GM10266 (cell line): ENCODE results near the gene ARAP1.

Source experiments
- DNase-seq: peaks from one replicate; pipeline ENCODE4 v3.0.0; 2012; ENCODE audit errors: extremely low spot score
- TF ChIP-seq, protein P1 (sequence below): IDR thresholded peaks from 2 replicates; pipeline ENCODE4 v1.5.1; 2012; ENCODE audit warnings: mild to moderate bottlenecking, low read depth; ENCODE audit not compliant: control insufficient read depth, insufficient read depth; ENCODE audit errors: missing control alignments

Gene ARAP1

DNA sequence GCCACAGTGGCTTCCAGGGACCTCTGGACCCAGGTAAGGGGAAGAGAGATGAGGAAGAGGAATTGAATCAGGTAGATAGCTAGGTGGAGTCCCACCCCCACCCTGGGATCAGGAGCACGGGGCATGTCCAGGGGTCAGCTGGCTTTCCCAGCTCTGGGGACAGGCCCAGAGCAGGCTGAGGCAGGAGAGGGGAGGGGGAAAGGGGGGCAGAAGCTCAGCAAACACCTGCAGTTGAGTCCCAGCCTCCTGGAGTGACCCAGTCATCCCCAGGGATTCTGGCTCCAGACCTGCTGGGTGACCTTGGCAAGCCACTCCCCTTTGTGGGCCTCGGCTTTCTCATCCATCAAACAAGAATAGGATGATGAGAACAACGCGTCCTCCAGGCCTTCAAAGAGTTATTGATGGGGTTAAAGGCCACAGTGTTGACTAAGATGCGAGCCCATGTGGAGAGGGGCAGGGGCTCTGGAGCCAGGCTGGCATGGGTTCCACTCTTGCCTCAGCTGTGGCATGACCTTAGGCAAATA lies 25.6 kb upstream of the ARAP1 start:
- no peak for DNase-seq
- TF ChIP-seq, protein P1, sequence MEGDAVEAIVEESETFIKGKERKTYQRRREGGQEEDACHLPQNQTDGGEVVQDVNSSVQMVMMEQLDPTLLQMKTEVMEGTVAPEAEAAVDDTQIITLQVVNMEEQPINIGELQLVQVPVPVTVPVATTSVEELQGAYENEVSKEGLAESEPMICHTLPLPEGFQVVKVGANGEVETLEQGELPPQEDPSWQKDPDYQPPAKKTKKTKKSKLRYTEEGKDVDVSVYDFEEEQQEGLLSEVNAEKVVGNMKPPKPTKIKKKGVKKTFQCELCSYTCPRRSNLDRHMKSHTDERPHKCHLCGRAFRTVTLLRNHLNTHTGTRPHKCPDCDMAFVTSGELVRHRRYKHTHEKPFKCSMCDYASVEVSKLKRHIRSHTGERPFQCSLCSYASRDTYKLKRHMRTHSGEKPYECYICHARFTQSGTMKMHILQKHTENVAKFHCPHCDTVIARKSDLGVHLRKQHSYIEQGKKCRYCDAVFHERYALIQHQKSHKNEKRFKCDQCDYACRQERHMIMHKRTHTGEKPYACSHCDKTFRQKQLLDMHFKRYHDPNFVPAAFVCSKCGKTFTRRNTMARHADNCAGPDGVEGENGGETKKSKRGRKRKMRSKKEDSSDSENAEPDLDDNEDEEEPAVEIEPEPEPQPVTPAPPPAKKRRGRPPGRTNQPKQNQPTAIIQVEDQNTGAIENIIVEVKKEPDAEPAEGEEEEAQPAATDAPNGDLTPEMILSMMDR, result no peak

DNA sequence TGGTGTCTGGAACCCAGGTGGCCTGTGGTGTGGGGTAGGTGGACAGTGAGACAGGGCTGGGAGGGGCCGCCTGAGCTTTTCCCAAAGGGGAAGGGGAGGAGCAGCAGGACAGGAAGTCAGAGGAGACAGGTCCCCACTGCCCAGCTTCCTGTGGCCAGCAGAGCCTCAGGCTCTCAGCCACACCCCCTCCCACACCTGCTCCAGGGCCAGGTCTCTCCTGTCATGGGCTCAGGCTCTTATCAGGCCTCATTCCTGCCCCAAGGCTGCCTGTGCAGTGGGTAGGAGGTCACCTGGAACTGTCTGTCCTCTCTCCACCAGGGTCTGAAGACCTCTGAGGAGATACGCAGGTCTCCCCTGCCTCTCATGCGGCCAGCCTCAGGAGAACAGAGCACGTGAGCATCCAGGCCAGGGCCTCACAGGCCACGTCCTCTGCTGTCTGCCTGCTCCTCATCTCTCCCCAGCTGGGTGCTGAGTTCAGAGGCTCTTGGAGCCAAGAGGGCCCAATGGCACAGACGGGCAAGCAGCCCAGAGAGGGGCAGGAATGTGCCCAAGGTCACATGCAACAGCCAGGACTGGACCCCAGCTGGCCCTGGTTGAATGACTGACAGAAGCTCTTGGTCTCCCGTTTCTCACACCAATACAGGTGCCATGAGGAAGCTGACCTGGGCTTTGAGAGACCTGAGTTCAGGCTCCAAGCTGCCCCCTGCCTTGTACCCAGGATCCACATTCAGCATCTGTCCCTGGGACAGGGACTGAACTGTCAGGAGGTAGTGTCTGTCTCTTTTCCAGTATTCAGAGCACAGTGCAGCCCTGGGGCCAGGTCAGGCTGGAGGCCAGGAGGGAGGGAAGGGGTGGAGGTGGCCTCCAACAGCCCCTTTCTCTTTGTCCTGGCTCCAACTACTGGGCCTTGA lies 24.9 kb upstream of the ARAP1 start:
- TF ChIP-seq, protein P1, result no peak
- peak; percentile 27 for DNase-seq

DNA sequence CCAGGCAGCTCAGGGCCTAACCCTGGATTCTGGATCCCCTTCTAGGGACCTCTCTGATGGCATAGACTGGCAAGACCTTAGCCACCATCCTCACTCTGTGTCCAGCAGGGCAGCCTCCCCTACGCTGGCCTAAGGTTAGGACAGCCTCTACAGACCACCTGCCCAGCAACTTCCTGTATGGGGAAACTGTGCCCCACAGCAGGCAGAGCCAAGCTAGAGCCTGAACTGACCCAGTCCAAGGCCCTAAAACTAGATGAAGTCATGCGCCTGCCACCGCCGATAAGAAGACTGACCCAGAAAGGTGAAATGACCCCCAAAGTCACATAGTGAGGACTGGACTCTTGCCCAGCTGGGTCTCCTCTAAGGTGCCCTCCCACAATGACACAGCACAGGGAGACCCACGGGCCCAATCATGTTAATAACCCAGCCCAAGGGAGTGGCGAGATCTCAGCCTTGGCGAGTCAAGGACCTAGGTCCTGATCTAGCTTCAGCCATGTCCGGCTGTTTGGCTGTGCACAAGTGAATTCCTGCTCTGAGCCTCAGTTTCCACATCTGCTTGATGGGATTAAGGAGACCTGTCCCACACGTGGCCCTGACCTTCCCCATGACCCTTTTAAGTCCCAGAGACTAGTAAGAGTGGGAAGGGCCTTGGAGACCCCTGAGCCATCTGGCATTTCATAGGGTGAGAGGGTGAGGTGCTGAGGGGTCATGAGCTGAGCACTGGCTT lies 24.1 kb upstream of the ARAP1 start:
- TF ChIP-seq, protein P1, result no peak

DNA sequence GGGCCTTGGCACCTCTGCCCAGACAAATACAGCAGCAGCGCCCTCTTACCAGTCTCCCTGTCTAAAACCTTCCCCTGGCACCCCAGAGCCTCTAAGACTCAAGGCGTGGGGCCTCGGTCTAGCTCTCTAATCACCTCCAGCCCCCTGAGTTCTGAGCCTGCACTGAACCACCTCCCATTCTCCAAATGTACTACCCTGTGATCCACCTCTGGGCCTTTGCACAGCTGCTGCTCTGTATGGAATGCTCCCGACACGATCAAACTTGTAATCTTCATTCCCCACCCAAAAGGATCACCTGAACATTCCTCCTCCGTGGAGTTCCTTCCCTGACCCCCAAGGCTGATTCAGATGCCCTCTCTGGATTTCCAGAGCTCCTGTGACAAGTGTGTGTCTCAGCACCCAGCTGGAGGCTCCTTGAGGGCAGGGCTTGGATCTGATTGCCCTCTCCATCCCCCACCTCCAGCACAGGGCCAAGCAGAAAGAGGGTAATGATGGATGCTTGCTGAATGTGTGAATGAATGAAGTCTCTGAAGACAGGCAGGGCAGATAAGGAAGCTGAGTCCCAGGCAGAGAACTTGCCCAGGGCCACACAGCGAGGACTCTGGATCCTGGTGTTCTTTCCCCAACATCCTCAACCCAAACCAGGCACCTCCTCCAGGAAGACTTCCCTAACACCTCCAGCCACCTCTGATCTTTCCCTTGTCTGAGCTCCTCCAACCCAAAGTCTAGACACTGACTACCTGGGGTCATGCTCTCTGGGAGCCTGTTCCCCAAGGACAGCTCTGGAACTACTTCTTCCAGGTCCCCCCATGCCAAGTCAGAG lies 23.3 kb upstream of the ARAP1 start:
- no peak for DNase-seq
- TF ChIP-seq, protein P1, result no peak

More for the DNA sequence above, 24.1 kb upstream of the ARAP1 start:
- no peak for DNase-seq

DNA sequence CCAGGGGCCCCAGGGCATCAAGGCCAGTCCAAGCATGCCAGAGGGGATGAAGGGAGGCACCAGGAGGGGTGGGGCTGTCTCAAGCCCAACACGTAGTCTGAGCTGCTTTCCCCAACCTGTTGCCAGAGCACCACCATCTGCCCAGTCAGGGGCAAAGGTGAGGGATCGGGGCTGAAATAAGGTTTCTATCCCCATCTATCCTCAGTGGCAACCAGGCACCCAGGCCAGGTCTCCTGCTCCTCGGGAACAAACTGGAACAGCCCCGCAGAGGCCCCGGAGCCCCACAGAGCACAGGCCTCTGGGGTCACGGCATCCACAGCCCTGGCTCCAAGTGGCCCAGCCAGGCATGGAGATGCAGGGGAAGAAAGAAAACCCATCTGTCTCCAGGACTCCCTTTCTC lies 22.3 kb upstream of the ARAP1 start:
- TF ChIP-seq, protein P1, result peak; percentile 11
- no peak for DNase-seq

DNA sequence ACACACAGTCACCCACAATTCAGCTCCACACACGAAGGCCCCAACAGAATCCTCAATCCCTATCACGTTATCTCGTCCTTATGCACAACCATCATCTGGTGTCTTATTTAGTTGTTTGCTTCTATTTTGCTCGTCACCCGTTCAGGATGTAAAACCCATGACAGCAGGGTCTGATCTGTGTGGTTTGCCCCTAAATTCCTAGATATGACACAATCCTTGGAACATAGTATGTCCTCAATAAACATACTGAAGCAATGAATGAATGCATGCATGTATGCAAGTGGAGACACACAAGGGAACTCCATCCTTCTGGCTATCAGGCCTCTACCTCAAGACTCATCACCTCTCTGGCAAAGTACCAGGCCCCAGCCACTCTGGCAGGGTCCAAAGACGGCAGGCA lies 21.5 kb upstream of the ARAP1 start:
- DNase-seq, result no peak
- TF ChIP-seq, protein P1, result no peak
